Keratinocyte (primary cell): ENCODE data around the gene ADGRL3. TPM values are rescaled to one million over a fixed set of nuclear protein-coding genes. Genes with fewer than 3 reads are reported as not detected.
A peak's percentile ranks its signal among the peaks of the same experiment; 100 is the strongest.

Source experiments
- DNase-seq: peaks from one replicate; pipeline ENCODE4 v3.0.0-alpha.2; 2011; ENCODE audit warnings: low read depth, missing footprints, low spot score
- FAIRE-seq: peaks from 2 replicates; lab custom pipeline; 2011; peaks lifted over from hg19 to GRCh38; lab: Jason Lieb, UNC
- H2AFZ ChIP-seq: 2 replicates; pipeline ENCODE4 v1.6.0; 2012; ENCODE audit warnings: low read length, control low read depth, inconsistent platforms; ENCODE audit not compliant: control insufficient read depth
- H3K27ac ChIP-seq: 2 replicates; pipeline ENCODE4 v1.5.1; 2011; ENCODE audit warnings: low read length; ENCODE audit not compliant: control insufficient read depth, insufficient read depth
- H3K27me3 ChIP-seq: 3 replicates; pipeline ENCODE4 v1.6.0; 2011; ENCODE audit warnings: low read length; ENCODE audit not compliant: control insufficient read depth, insufficient read depth; ENCODE audit errors: extremely low read depth
- H3K36me3 ChIP-seq, 2 experiments: 2 replicates in 1 of 2; 3 replicates in 1 of 2; pipeline ENCODE4 v1.5.1; 2011; ENCODE audit warnings: low read length in 2 of 2, mild to moderate bottlenecking in 1 of 2; ENCODE audit not compliant: control insufficient read depth in 2 of 2, insufficient read depth in 2 of 2; ENCODE audit errors: extremely low read depth in 1 of 2
- H3K4me1 ChIP-seq: 3 replicates; pipeline ENCODE4 v1.5.1; 2011; ENCODE audit warnings: low read length; ENCODE audit not compliant: control insufficient read depth, insufficient read depth; ENCODE audit errors: extremely low read depth
- H3K4me2 ChIP-seq: 3 replicates; pipeline ENCODE4 v1.6.0; 2011; ENCODE audit warnings: low read depth, low read length; ENCODE audit not compliant: control insufficient read depth, insufficient read depth; ENCODE audit errors: extremely low read depth
- H3K4me3 ChIP-seq, 3 experiments: fragments of 200-600 bp in 1 of 3; sonication (generic) in 1 of 3; 2 replicates in 2 of 3; 3 replicates in 1 of 3; pipeline ENCODE4 v1.5.1; 2011 to 2016; ENCODE audit warnings: low read length in 3 of 3, mild to moderate bottlenecking in 3 of 3, control low read depth in 2 of 3, inconsistent platforms in 1 of 3, low read depth in 1 of 3, mixed read lengths in 1 of 3, mixed run types in 1 of 3, moderate library complexity in 1 of 3; ENCODE audit not compliant: control insufficient read depth in 2 of 3, insufficient read depth in 2 of 3; ENCODE audit errors: extremely low read depth in 1 of 3
- H3K79me2 ChIP-seq: 2 replicates; pipeline ENCODE4 v1.6.0; 2012; ENCODE audit warnings: low read length; ENCODE audit not compliant: control insufficient read depth, insufficient read depth
- H3K9ac ChIP-seq: 3 replicates; pipeline ENCODE4 v1.6.0; 2011; ENCODE audit warnings: low read length; ENCODE audit not compliant: control insufficient read depth, insufficient read depth; ENCODE audit errors: extremely low read depth
- H3K9me1 ChIP-seq: 3 replicates; pipeline ENCODE4 v1.6.0; 2011; ENCODE audit warnings: low read length; ENCODE audit not compliant: control insufficient read depth, insufficient read depth; ENCODE audit errors: extremely low read depth
- H3K9me3 ChIP-seq: 2 replicates; pipeline ENCODE4 v1.5.1; 2012; ENCODE audit warnings: low read depth, low read length; ENCODE audit not compliant: control insufficient read depth
- H4K20me1 ChIP-seq: 3 replicates; pipeline ENCODE4 v1.6.0; 2011; ENCODE audit warnings: low read length; ENCODE audit not compliant: control insufficient read depth, insufficient read depth; ENCODE audit errors: extremely low read depth
- CTCF ChIP-seq, 3 experiments: IDR thresholded peaks in 1 of 3; conservative IDR thresholded peaks in 1 of 3; optimal IDR thresholded peaks in 1 of 3; 2 replicates in 2 of 3; 3 replicates in 1 of 3; pipeline versions ENCODE3 to v1.5.1; 2011; ENCODE audit warnings: low read length in 3 of 3, mild to moderate bottlenecking in 3 of 3, moderate library complexity in 2 of 3, control low read depth in 1 of 3, inconsistent platforms in 1 of 3; ENCODE audit not compliant: insufficient read depth in 2 of 3; ENCODE audit errors: extremely low read depth in 1 of 3
- EZH2 ChIP-seq: IDR thresholded peaks from one replicate; pipeline ENCODE4 v1.6.1; 2012; ENCODE audit warnings: inconsistent platforms, mild to moderate bottlenecking, low read length, moderate library complexity
- dilution Hi-C: fragments of 300-500 bp; cut with MboI; formaldehyde crosslinking; loops from one replicate; pipeline ENCODE4 v1.7.0; 2020; ENCODE audit warnings: low sequenced_read_pairs; ENCODE audit not compliant: extremely low pct_ligation_motif_present
- polyA plus RNA-seq, 5 experiments: library from polyadenylated mRNA; depleted of rRNA in 3 of 5; stranded (reverse) in 3 of 5; stranded (forward) in 1 of 5; unstranded in 1 of 5; fragments of >200 nt; gene quantifications; 1 replicate in 1 of 5; 2 replicates in 3 of 5; 3 replicates in 1 of 5; pipeline versions ENCODE4 v1.2.1 to v1.2.3, GENCODE V29; 2011 to 2012; ENCODE audit warnings: missing spikeins in 2 of 5, low read depth in 1 of 5, low replicate concordance in 1 of 5

ADGRL3 gene
- polyA plus RNA-seq, 1 donor (not counting 4 experiments of a cell fraction or from before 2014, with no cell fraction given), result 0.18 TPM

GRCh38 chr4:61520681-61521160, 320.6 kb downstream of the ADGRL3 start:
- Histone ChIP-seq H3K4me3 (no peak overlapping the region), H3K27ac (no peak overlapping the region), H3K36me3 (no peaks in the 10 kb centered on the region), H3K9me1 (peaks cover 2% of the 10 kb centered on the region), H3K79me2 (no peaks in the 10 kb centered on the region), H3K4me1 (peaks cover 11% of the 10 kb centered on the region), H3K4me2 (no peak overlapping the region), H4K20me1 (no peaks in the 10 kb centered on the region), H3K9me3 (no peaks in the 10 kb centered on the region), H3K27me3 (no peaks in the 10 kb centered on the region), H3K9ac (no peak overlapping the region), H2AFZ (no peak overlapping the region)
- FAIRE-seq (peak; percentile 62), DNase-seq (no peak)
- dilution Hi-C loops, result no loop called here
- no peak for TF ChIP-seq CTCF (optimal IDR thresholded peaks at IDR 0.05 in 1 of 3, IDR thresholded peaks at IDR 0.05 in 1 of 3, conservative IDR thresholded peaks at IDR 0.05 in 1 of 3; ENCODE audit: extremely low read depth in 1 of 3, insufficient read depth in 2 of 3, low read length in 3 of 3)
- TF ChIP-seq EZH2, result no peak

- no peaks in the 10 kb centered on the region for H3K27me3 ChIP-seq
- DNase-seq (no peak), FAIRE-seq (peak; percentile 34)
- H3K9me1 ChIP-seq, result peaks cover 2% of the 10 kb centered on the region
- H3K4me3 ChIP-seq, result no peak overlapping the region
- H3K9me3 ChIP-seq, result no peaks in the 10 kb centered on the region
- no peak overlapping the region for H3K27ac ChIP-seq
- H3K9ac ChIP-seq, result no peak overlapping the region
- H4K20me1 ChIP-seq, result no peaks in the 10 kb centered on the region
- no peaks in the 10 kb centered on the region for H3K36me3 ChIP-seq
- H3K4me2 ChIP-seq, result no peak overlapping the region
- dilution Hi-C loops, result no loop called here
- no peak overlapping the region for H2AFZ ChIP-seq
- H3K79me2 ChIP-seq, result no peaks in the 10 kb centered on the region
- peaks cover 10% of the 10 kb centered on the region for H3K4me1 ChIP-seq
- TF ChIP-seq CTCF (optimal IDR thresholded peaks at IDR 0.05 in 1 of 3, IDR thresholded peaks at IDR 0.05 in 1 of 3, conservative IDR thresholded peaks at IDR 0.05 in 1 of 3; ENCODE audit: extremely low read depth in 1 of 3, insufficient read depth in 2 of 3, low read length in 3 of 3), result no peak
- TF ChIP-seq EZH2, result no peak
These were observed 321.3 kb downstream of the ADGRL3 start for GRCh38 chr4:61521451-61521850.
